Uterus (tissue), 2 donors: ENCODE results near the gene APC2.

Source experiments
- POLR2A ChIP-seq, 2 donors: fragments of 450-650 bp; IDR thresholded peaks; one replicate each; pipeline ENCODE4 v1.6.1; 2016; ENCODE audit warnings: antibody characterized with exemption in 2 of 2, mild to moderate bottlenecking in 1 of 2, moderate library complexity in 1 of 2
- TF ChIP-seq, protein P1 (sequence below), 4 experiments: fragments of 200-600 bp in 2 of 4; fragments of 450-650 bp in 2 of 4; sonication (generic) in 2 of 4; IDR thresholded peaks; one replicate each; pipeline ENCODE4 v1.5.1; 2016 to 2019; ENCODE audit warnings: antibody characterized with exemption in 4 of 4, mild to moderate bottlenecking in 2 of 4, moderate library complexity in 1 of 4

DNA sequence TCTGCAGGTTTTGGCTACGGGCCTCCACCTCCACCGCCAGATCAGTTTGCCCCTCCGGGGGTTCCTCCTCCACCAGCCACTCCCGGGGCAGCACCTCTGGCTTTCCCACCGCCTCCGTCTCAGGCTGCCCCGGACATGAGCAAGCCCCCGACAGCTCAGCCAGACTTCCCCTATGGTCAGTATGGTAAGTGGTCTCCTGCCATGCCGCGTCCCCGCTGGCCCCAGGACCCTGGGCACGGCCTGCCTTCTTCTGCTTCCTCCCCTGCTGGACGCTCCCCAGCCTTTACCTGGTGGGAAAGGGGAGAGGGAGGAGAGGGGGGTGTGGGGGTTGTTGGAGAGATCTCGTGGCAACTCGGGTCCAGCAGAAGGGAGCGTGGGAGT, 17.4 kb upstream of the APC2 start:
- no peak for TF ChIP-seq POLR2A (IDR thresholded peaks at IDR 0.05)
- TF ChIP-seq, protein P1, sequence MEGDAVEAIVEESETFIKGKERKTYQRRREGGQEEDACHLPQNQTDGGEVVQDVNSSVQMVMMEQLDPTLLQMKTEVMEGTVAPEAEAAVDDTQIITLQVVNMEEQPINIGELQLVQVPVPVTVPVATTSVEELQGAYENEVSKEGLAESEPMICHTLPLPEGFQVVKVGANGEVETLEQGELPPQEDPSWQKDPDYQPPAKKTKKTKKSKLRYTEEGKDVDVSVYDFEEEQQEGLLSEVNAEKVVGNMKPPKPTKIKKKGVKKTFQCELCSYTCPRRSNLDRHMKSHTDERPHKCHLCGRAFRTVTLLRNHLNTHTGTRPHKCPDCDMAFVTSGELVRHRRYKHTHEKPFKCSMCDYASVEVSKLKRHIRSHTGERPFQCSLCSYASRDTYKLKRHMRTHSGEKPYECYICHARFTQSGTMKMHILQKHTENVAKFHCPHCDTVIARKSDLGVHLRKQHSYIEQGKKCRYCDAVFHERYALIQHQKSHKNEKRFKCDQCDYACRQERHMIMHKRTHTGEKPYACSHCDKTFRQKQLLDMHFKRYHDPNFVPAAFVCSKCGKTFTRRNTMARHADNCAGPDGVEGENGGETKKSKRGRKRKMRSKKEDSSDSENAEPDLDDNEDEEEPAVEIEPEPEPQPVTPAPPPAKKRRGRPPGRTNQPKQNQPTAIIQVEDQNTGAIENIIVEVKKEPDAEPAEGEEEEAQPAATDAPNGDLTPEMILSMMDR (IDR thresholded peaks at IDR 0.05): no peak
